K562 (cell line): Measurements from ENCODE around the gene ASNS. TPM values are rescaled to one million over a fixed set of nuclear protein-coding genes. Genes with fewer than 3 reads are reported as not detected.

Experiments
- ATAC-seq: fragments of 200-7000 bp; cut with Tn5 transposase; 3 replicates; pipeline ENCODE4 v1.9.1; 2020; ENCODE audit warnings: moderate library complexity
- BruUV-seq: library from RNA; stranded (reverse); fragments of 400-500 nt; replicated peaks from 2 replicates; lab custom pipeline; 2021; lab: Mats Ljungman, UMichigan
- CTCF ChIA-PET: fragments of 300-600 bp; formaldehyde crosslinking; extraction: SDS; loops from one replicate; lab custom pipeline; 2021; ENCODE audit warnings: low intra/inter-chr PET ratio; lab: Yijun Ruan, JAX
- POLR2A ChIA-PET: fragments of 300-600, 350-650 bp; sonication (Branson Sonifier 250); formaldehyde crosslinking; extraction: SDS; loops from one replicate; lab custom pipeline; 2021; ENCODE audit warnings: antibody characterized with exemption, inconsistent platforms; lab: Yijun Ruan, JAX
- DNase-seq, 4 experiments: peaks; one replicate each; pipeline versions ENCODE4 v3.0.0 to v3.0.0-alpha.2; 2011 to 2018; ENCODE audit warnings: low spot score in 3 of 4, mixed read lengths in 3 of 4; ENCODE audit errors: extremely low read depth in 1 of 4
- FAIRE-seq: peaks from 2 replicates; lab custom pipeline; 2011; peaks lifted over from hg19 to GRCh38; lab: Jason Lieb, UNC
- H2AFZ ChIP-seq: 2 replicates; pipeline ENCODE4 v1.6.0; 2011; ENCODE audit warnings: low read depth, low read length, control low read depth, inconsistent platforms
- H3K27ac ChIP-seq: fragments of 200-600 bp; 3 replicates; pipeline ENCODE4 v1.8.0; 2011; ENCODE audit warnings: low read depth, mild to moderate bottlenecking, control low read depth, inconsistent platforms, low read length, moderate library complexity, mixed read lengths; ENCODE audit errors: extremely low read depth
- H3K27me3 ChIP-seq, 2 experiments: fragments of 300-600 bp in 1 of 2; 2 replicates in 1 of 2; 3 replicates in 1 of 2; pipeline versions ENCODE4 v1.6.0 to v1.8.0; 2011; ENCODE audit warnings: inconsistent platforms in 2 of 2, low read length in 2 of 2, mild to moderate bottlenecking in 1 of 2, mixed read lengths in 1 of 2, moderate library complexity in 1 of 2; ENCODE audit not compliant: control insufficient read depth in 2 of 2, insufficient read depth in 2 of 2
- H3K36me3 ChIP-seq: fragments of 300-600 bp; 3 replicates; pipeline ENCODE4 v1.8.0; 2011; ENCODE audit warnings: mild to moderate bottlenecking, low read length, inconsistent platforms; ENCODE audit not compliant: control insufficient read depth, insufficient read depth
- H3K4me1 ChIP-seq, 2 experiments: fragments of 200-600 bp in 1 of 2; replicated peaks in 1 of 2; 2 replicates in 1 of 2; 3 replicates in 1 of 2; pipeline versions ENCODE4 v1.5.1 to v1.8.0; 2011; ENCODE audit warnings: inconsistent platforms in 2 of 2, low read length in 2 of 2, mild to moderate bottlenecking in 1 of 2, mixed read lengths in 1 of 2, moderate library complexity in 1 of 2; ENCODE audit not compliant: control insufficient read depth in 2 of 2, insufficient read depth in 2 of 2
- H3K4me2 ChIP-seq: 2 replicates; pipeline ENCODE4 v1.6.1; 2011; ENCODE audit warnings: low read length, control low read depth, inconsistent platforms, mixed read lengths; ENCODE audit not compliant: insufficient read depth
- H3K4me3 ChIP-seq: fragments of 200-600 bp; sonication (generic), shearing (Covaris generic); 2 replicates; pipeline ENCODE4 v1.5.1; 2016; ENCODE audit warnings: control low read depth, inconsistent platforms
- H3K79me2 ChIP-seq: fragments of 200-600 bp; 3 replicates; pipeline ENCODE4 v1.8.0; 2011; ENCODE audit warnings: low read length, inconsistent platforms; ENCODE audit not compliant: control insufficient read depth, insufficient read depth
- H3K9ac ChIP-seq, 2 experiments: 2 replicates each; pipeline versions ENCODE4 v1.6.0 to v1.6.1; 2011; ENCODE audit warnings: low read depth in 2 of 2, low read length in 2 of 2, control low read depth in 1 of 2, inconsistent platforms in 1 of 2, mild to moderate bottlenecking in 1 of 2, mixed read lengths in 1 of 2; ENCODE audit not compliant: insufficient read depth in 1 of 2
- H3K9me1 ChIP-seq: one replicate; pipeline ENCODE4 v1.6.0; 2011; ENCODE audit warnings: inconsistent platforms, mild to moderate bottlenecking, low read length, moderate library complexity; ENCODE audit not compliant: control insufficient read depth, insufficient read depth
- H3K9me3 ChIP-seq: replicated peaks from 2 replicates; pipeline ENCODE4 v1.5.1; 2011; ENCODE audit warnings: low read depth, low read length, inconsistent platforms; ENCODE audit not compliant: control insufficient read depth, insufficient read depth
- H4K20me1 ChIP-seq: replicated peaks from 2 replicates; pipeline ENCODE4 v1.6.1; 2011; ENCODE audit warnings: low read length, inconsistent platforms, mixed read lengths; ENCODE audit not compliant: control insufficient read depth, insufficient read depth
- ARHGAP35 ChIP-seq: fragments of 450-650 bp; IDR thresholded peaks from 2 replicates; pipeline ENCODE4 v1.6.1; 2018; ENCODE audit not compliant: partially characterized antibody
- CSDE1 ChIP-seq, 2 experiments: fragments of 450-650 bp; IDR thresholded peaks; 2 replicates each; pipeline ENCODE4 v1.6.1; 2016; ENCODE audit warnings: mild to moderate bottlenecking in 1 of 2
- CTCF ChIP-seq, 3 experiments: IDR thresholded peaks in 2 of 3; conservative IDR thresholded peaks in 1 of 3; 2 replicates each; pipeline ENCODE4 v1.5.1; 2011 to 2012; ENCODE audit warnings: low read length in 3 of 3, mild to moderate bottlenecking in 3 of 3, control low read depth in 2 of 3, improper control_type of control experiment in 1 of 3, inconsistent platforms in 1 of 3, low read depth in 1 of 3, mixed read lengths in 1 of 3, moderate library complexity in 1 of 3; ENCODE audit not compliant: insufficient read depth in 2 of 3
- GMEB1 ChIP-seq: fragments of 250-450 bp; sonication (Bioruptor Pico); IDR thresholded peaks from 2 replicates; pipeline ENCODE4 v1.4.0; 2020; ENCODE audit warnings: mild to moderate bottlenecking
- OTX1 ChIP-seq: fragments of 450-650 bp; formaldehyde crosslinking; IDR thresholded peaks from 2 replicates; pipeline ENCODE4 v1.4.0; 2022; ENCODE audit warnings: mild to moderate bottlenecking
- RAD21 ChIP-seq, 2 experiments: fragments of 250-450 bp in 1 of 2; fragments of 450-650 bp in 1 of 2; sonication (Bioruptor Pico) in 1 of 2; formaldehyde crosslinking in 1 of 2; IDR thresholded peaks in 1 of 2; conservative IDR thresholded peaks in 1 of 2; 2 replicates each; pipeline versions ENCODE4 v1.4.0 to v1.8.0; 2020 to 2022; ENCODE audit warnings: mild to moderate bottlenecking in 2 of 2, moderate library complexity in 1 of 2
- ZNF354B ChIP-seq: fragments of 250-450 bp; sonication (Bioruptor Pico); IDR thresholded peaks from 2 replicates; pipeline ENCODE4 v1.4.0; 2020
- WGBS: fragments of 100-300 bp; shearing (Covaris generic); methylation state at CpG from one replicate; pipeline ENCODE4 v1.1.6; 2016; ENCODE audit warnings: low coverage, mixed read lengths; ENCODE audit not compliant: insufficient coverage; ENCODE audit errors: missing lambda C conversion rate; 5-methylcytosine and 5-hydroxymethylcytosine counted together
- in situ Hi-C: fragments of 300-500 bp; cut with MboI; formaldehyde crosslinking; loops from 4 replicates; pipeline ENCODE4 v1.15.0; 2018; ENCODE audit warnings: inconsistent platforms, mixed read lengths
- intact Hi-C: fragments of 100-400 bp; cut with micrococcal nuclease; formaldehyde crosslinking; loops from 2 replicates; pipeline ENCODE4 v1.14.2; 2022
- polyA plus RNA-seq, 8 experiments: library from polyadenylated mRNA; depleted of rRNA in 4 of 8; stranded (reverse) in 5 of 8; unstranded in 3 of 8; fragments of >200 nt; fragmentation: Nextera tagmentation in 2 of 8; fragmentation: Illumina TruSeq in 1 of 8; extraction: Ambion mirVana in 2 of 8; extraction: Trizol in 1 of 8; gene quantifications; 2 replicates each; pipeline versions ENCODE4 v1.2.1 to v1.2.3, GENCODE V29; 2011 to 2014; ENCODE audit warnings: inconsistent platforms in 1 of 8, missing spikeins in 1 of 8
- total RNA-seq, 7 experiments: library from RNA; depleted of rRNA in 6 of 7; stranded (reverse); fragments of >200 nt in 6 of 7; fragmentation: Illumina TruSeq in 2 of 7; extraction: Trizol in 2 of 7; gene quantifications; 2 replicates each; pipeline versions ENCODE4 v1.2.1 to v1.2.3, GENCODE V29; 2011 to 2021; ENCODE audit warnings: low replicate concordance in 1 of 7

The ASNS gene
- total and polyA plus RNA-seq, 9 of the 15 experiments (the other 6 are each of a cell fraction or from before 2014, with no cell fraction given): 42.1 to 354 (median 215) TPM

GRCh38 chr7:97844036-97844435 is 28.2 kb downstream of the ASNS start:
- intact Hi-C loops (loop anchor here (2.0 to 10.0 kb wide), 3 partner anchors 345 to 1429 kb away; no protein-coding TSS in a partner anchor), in situ Hi-C loops (loop anchor here (10.0 kb wide), 1 partner anchor 1929 kb away; no protein-coding TSS in a partner anchor)
- DNase-seq (peak in 1 of 4 experiments; percentile 30), ATAC-seq (peak; percentile 57), FAIRE-seq (peak; percentile 77)
- BruUV-seq: no TSS peak
- 20% methylated on average over 3 of the region's 3 CpGs for WGBS
- Histone ChIP-seq H3K27me3 (no peaks in the 10 kb centered on the region), H3K4me3 (no peak overlapping the region), H3K79me2 (no peaks in the 10 kb centered on the region), H3K27ac (no peak overlapping the region), H3K9me3 (no peaks in the 10 kb centered on the region; the same call in 1 of the 2 replicates), H3K9ac (no peak overlapping the region), H3K4me2 (no peak overlapping the region), H2AFZ (no peak overlapping the region), H3K36me3 (no peaks in the 10 kb centered on the region), H3K9me1 (no peaks in the 10 kb centered on the region), H4K20me1 (no peaks in the 10 kb centered on the region), H3K4me1 (no peaks in the 10 kb centered on the region; a peak in 1 of 5 replicates)
- ChIA-PET POLR2A (no interaction called here), CTCF (interaction anchor here (0.6 to 1.1 kb wide), 2 partner anchors 693 to 698 kb away, joined by 3 to 4 read pairs; no protein-coding TSS in a partner anchor)
- TF ChIP-seq RAD21 (CRISPR knock-in tag; conservative IDR thresholded peaks at IDR 0.05 in 1 of 2, IDR thresholded peaks at IDR 0.05 in 1 of 2): peak in 1 of 2 experiments; percentile 20; a peak in 2 of 4 replicates
- TF ChIP-seq GMEB1 (CRISPR knock-in tag): no peak
- TF ChIP-seq ARHGAP35: no peak
- TF ChIP-seq CTCF (IDR thresholded peaks at IDR 0.05 in 2 of 3, conservative IDR thresholded peaks at IDR 0.05 in 1 of 3; ENCODE audit: insufficient read depth in 2 of 3, low read depth in 1 of 3, low read length in 3 of 3): peak; percentile 19 to 41 (median 22); a peak in 3 of 6 replicates
- TF ChIP-seq OTX1 (CRISPR knock-in tag): no peak
- TF ChIP-seq CSDE1 (IDR thresholded peaks at IDR 0.05): no peak
- no peak for TF ChIP-seq ZNF354B
